Trophoblast cell (in vitro differentiated cells and primary cell): Measurements from ENCODE around the gene CDKN1B.

Source experiments
- DNase-seq, 2 donors: peaks; one replicate each; pipeline ENCODE4 v3.0.0-alpha.2; 2016
- H2AFZ ChIP-seq: 2 replicates; pipeline ENCODE4 v1.6.1; 2013; ENCODE audit warnings: low read length, moderate library complexity, mild to moderate bottlenecking; ENCODE audit not compliant: insufficient read depth, poor library complexity
- H2AK5ac ChIP-seq: 2 replicates; pipeline ENCODE4 v1.6.1; 2013; ENCODE audit warnings: mild to moderate bottlenecking, low read length
- H2BK120ac ChIP-seq: 2 replicates; pipeline ENCODE4 v1.6.1; 2013; ENCODE audit warnings: low read length, mild to moderate bottlenecking, moderate library complexity; ENCODE audit not compliant: insufficient read depth, poor library complexity
- H2BK12ac ChIP-seq: 2 replicates; pipeline ENCODE4 v1.6.1; 2013; ENCODE audit warnings: mild to moderate bottlenecking, low read length, moderate library complexity
- H2BK5ac ChIP-seq: 2 replicates; pipeline ENCODE4 v1.6.1; 2013; ENCODE audit warnings: low read length, low read depth, moderate library complexity, mild to moderate bottlenecking; ENCODE audit not compliant: poor library complexity
- H3K14ac ChIP-seq: 2 replicates; pipeline ENCODE4 v1.6.1; 2013; ENCODE audit warnings: mild to moderate bottlenecking, low read length
- H3K18ac ChIP-seq: 2 replicates; pipeline ENCODE4 v1.6.1; 2013; ENCODE audit warnings: mild to moderate bottlenecking, low read length
- H3K23ac ChIP-seq: 2 replicates; pipeline ENCODE4 v1.6.1; 2013; ENCODE audit warnings: low read length
- H3K27ac ChIP-seq: 2 replicates; pipeline ENCODE4 v1.5.1; 2013; ENCODE audit warnings: low read depth, mild to moderate bottlenecking, inconsistent platforms, low read length, moderate library complexity
- H3K27me3 ChIP-seq: 2 replicates; pipeline ENCODE4 v1.6.1; 2013; ENCODE audit warnings: inconsistent platforms, mild to moderate bottlenecking, low read length, moderate library complexity; ENCODE audit not compliant: insufficient read depth
- H3K36me3 ChIP-seq, 2 experiments: 1 replicate in 1 of 2; 2 replicates in 1 of 2; pipeline ENCODE4 v1.6.1; 2013; ENCODE audit warnings: low read length in 2 of 2, mild to moderate bottlenecking in 2 of 2, moderate library complexity in 1 of 2; ENCODE audit not compliant: insufficient read depth in 2 of 2, control insufficient read depth in 1 of 2
- H3K4ac ChIP-seq: 2 replicates; pipeline ENCODE4 v1.6.1; 2013; ENCODE audit warnings: low read depth, mild to moderate bottlenecking, low read length, moderate library complexity
- H3K4me1 ChIP-seq, 2 experiments: 1 replicate in 1 of 2; 2 replicates in 1 of 2; pipeline ENCODE4 v1.6.1; 2013; ENCODE audit warnings: low read length in 2 of 2, mild to moderate bottlenecking in 2 of 2, moderate library complexity in 1 of 2; ENCODE audit not compliant: insufficient read depth in 2 of 2, control insufficient read depth in 1 of 2
- H3K4me2 ChIP-seq: 2 replicates; pipeline ENCODE4 v1.6.1; 2013; ENCODE audit warnings: inconsistent platforms, mild to moderate bottlenecking, low read length, moderate library complexity
- H3K4me3 ChIP-seq: 2 replicates; pipeline ENCODE4 v1.5.1; 2013; ENCODE audit warnings: mild to moderate bottlenecking, low read depth, low read length, inconsistent platforms
- H3K79me1 ChIP-seq: one replicate; pipeline ENCODE4 v1.6.1; 2013; ENCODE audit warnings: low read length
- H3K79me2 ChIP-seq: 2 replicates; pipeline ENCODE4 v1.6.1; 2013; ENCODE audit warnings: low read length, mild to moderate bottlenecking; ENCODE audit not compliant: control insufficient read depth, insufficient read depth, poor library complexity
- H3K9ac ChIP-seq: 2 replicates; pipeline ENCODE4 v1.6.1; 2013; ENCODE audit warnings: mild to moderate bottlenecking, low read length
- H3K9me3 ChIP-seq: 2 replicates; pipeline ENCODE4 v1.6.1; 2013; ENCODE audit warnings: low read depth, mild to moderate bottlenecking, control low read depth, inconsistent platforms, low read length; ENCODE audit not compliant: insufficient read depth
- H4K12ac ChIP-seq: 2 replicates; pipeline ENCODE4 v1.6.1; 2013; ENCODE audit warnings: low read depth, mild to moderate bottlenecking, low read length, moderate library complexity
- H4K8ac ChIP-seq: 2 replicates; pipeline ENCODE4 v1.6.1; 2013; ENCODE audit warnings: low read depth, mild to moderate bottlenecking, low read length, moderate library complexity
- H4K91ac ChIP-seq: one replicate; pipeline ENCODE4 v1.6.1; 2013; ENCODE audit warnings: low read depth, mild to moderate bottlenecking, low read length, moderate library complexity
- WGBS: extraction: QIAGEN DNeasy Blood & Tissue Kit; methylation state at CpG from one replicate; pipeline ENCODE4 v1.1.7; 2013; ENCODE audit warnings: missing lambda C conversion rate; ENCODE audit not compliant: insufficient read length, insufficient coverage; ENCODE audit errors: extremely low coverage; 5-methylcytosine and 5-hydroxymethylcytosine counted together

CDKN1B gene

DNA sequence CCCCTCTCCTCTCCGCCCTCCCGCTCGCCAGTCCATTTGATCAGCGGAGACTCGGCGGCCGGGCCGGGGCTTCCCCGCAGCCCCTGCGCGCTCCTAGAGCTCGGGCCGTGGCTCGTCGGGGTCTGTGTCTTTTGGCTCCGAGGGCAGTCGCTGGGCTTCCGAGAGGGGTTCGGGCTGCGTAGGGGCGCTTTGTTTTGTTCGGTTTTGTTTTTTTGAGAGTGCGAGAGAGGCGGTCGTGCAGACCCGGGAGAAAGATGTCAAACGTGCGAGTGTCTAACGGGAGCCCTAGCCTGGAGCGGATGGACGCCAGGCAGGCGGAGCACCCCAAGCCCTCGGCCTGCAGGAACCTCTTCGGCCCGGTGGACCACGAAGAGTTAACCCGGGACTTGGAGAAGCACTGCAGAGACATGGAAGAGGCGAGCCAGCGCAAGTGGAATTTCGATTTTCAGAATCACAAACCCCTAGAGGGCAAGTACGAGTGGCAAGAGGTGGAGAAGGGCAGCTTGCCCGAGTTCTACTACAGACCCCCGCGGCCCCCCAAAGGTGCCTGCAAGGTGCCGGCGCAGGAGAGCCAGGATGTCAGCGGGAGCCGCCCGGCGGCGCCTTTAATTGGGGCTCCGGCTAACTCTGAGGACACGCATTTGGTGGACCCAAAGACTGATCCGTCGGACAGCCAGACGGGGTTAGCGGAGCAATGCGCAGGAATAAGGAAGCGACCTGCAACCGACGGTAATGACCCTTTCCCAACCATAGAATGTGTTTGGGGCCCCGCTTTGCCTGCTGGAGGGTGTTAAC is 615 bp downstream of the CDKN1B start:
- H3K9ac ChIP-seq: peak overlapping the region; percentile 92
- H3K27me3 ChIP-seq: no peaks in the 10 kb centered on the region
- H3K27ac ChIP-seq: peak overlapping the region; percentile 65
- H3K36me3 ChIP-seq: peaks cover 0 to 5% of the 10 kb centered on the region in 2 experiments
- peak in 1 of 2 donors; percentile 30 for DNase-seq
- H3K4me3 ChIP-seq: peak overlapping the region; percentile 95
- H3K23ac ChIP-seq: no peak overlapping the region
- peak overlapping the region; percentile 89 for H4K8ac ChIP-seq
- H3K14ac ChIP-seq: peak overlapping the region; percentile 75
- H3K4me1 ChIP-seq: peaks cover 4 to 5% of the 10 kb centered on the region in 2 experiments
- H3K79me1 ChIP-seq: peaks cover 12% of the 10 kb centered on the region
- no peak overlapping the region for H2BK12ac ChIP-seq
- peak overlapping the region; percentile 84 for H2AFZ ChIP-seq
- peak overlapping the region; percentile 67 for H3K18ac ChIP-seq
- peak overlapping the region; percentile 84 for H4K91ac ChIP-seq
- peak overlapping the region; percentile 85 for H4K12ac ChIP-seq
- peak overlapping the region; percentile 8 for H2AK5ac ChIP-seq
- WGBS: no CpG with 5 or more reads among the region's 62 CpGs
- peak overlapping the region; percentile 89 for H3K4me2 ChIP-seq
- H3K4ac ChIP-seq: peak overlapping the region; percentile 60
- peak overlapping the region; percentile 63 for H2BK120ac ChIP-seq
- peak overlapping the region; percentile 62 for H2BK5ac ChIP-seq
- H3K79me2 ChIP-seq: peaks cover 17% of the 10 kb centered on the region
- H3K9me3 ChIP-seq: no peaks in the 10 kb centered on the region

DNA sequence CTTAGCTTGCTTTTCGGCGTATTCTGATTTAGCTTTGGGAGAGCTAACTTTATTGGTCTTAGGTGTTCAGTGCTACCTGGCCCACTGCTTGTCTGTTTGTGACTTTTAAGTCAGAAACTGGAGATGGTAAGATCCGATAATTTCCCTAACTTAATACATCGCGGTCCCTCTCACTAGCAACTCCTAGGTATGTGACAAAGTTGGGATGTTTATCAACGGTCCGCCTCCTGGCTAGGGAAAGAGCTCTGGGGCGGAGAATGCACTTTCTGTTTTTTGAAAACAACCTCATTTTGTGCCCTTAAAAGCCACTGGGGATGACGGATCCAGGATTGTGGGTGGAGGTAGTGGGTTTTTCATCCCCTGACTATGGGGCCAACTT is 1.2 kb downstream of the CDKN1B start:
- H2BK12ac ChIP-seq: no peak overlapping the region
- no peak overlapping the region for H4K91ac ChIP-seq
- no peak overlapping the region for H2AFZ ChIP-seq
- H3K27ac ChIP-seq: no peak overlapping the region
- no peak overlapping the region for H3K23ac ChIP-seq
- peak overlapping the region; percentile 60 for H3K14ac ChIP-seq
- peak overlapping the region; percentile 56 for H3K4ac ChIP-seq
- H2AK5ac ChIP-seq: peak overlapping the region; percentile 1
- H3K18ac ChIP-seq: peak overlapping the region; percentile 67
- peak overlapping the region; percentile 89 for H3K4me2 ChIP-seq
- H3K9ac ChIP-seq: peak overlapping the region; percentile 92
- no peak overlapping the region for H4K8ac ChIP-seq
- peaks cover 17% of the 10 kb centered on the region for H3K79me2 ChIP-seq
- peaks cover 12% of the 10 kb centered on the region for H3K79me1 ChIP-seq
- H2BK120ac ChIP-seq: no peak overlapping the region
- peaks cover 4 to 5% of the 10 kb centered on the region in 2 experiments for H3K4me1 ChIP-seq
- H3K9me3 ChIP-seq: no peaks in the 10 kb centered on the region
- peaks cover 0 to 5% of the 10 kb centered on the region in 2 experiments for H3K36me3 ChIP-seq
- no peak overlapping the region for H4K12ac ChIP-seq
- WGBS: no CpG with 5 or more reads among the region's 9 CpGs
- H2BK5ac ChIP-seq: no peak overlapping the region
- DNase-seq: peak in 1 of 2 donors; percentile 37
- no peaks in the 10 kb centered on the region for H3K27me3 ChIP-seq
- peak overlapping the region; percentile 95 for H3K4me3 ChIP-seq

DNA sequence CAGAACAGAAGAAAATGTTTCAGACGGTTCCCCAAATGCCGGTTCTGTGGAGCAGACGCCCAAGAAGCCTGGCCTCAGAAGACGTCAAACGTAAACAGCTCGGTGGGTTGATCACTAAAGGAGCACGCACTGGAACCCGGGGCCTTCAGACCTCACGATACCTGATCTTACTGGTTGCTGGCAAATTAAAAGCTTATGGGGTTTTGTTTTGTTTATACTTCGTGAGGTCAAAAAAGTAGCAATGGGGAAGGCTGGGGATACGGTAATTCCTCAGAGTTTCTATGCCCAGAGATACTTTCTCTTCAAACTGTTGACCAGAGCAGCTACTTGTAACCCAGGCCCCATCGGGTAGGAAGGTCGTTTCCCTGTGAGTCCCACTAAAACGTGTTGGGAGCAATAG is 1.7 kb downstream of the CDKN1B start:
- no CpG with 5 or more reads among the region's 14 CpGs for WGBS
- Histone ChIP-seq H3K9me3 (no peaks in the 10 kb centered on the region), H3K23ac (no peak overlapping the region), H3K18ac (no peak overlapping the region), H3K36me3 (peaks cover 0 to 5% of the 10 kb centered on the region in 2 experiments), H4K91ac (no peak overlapping the region), H3K79me1 (peaks cover 15% of the 10 kb centered on the region), H3K79me2 (peaks cover 21% of the 10 kb centered on the region), H3K4me3 (no peak overlapping the region), H3K14ac (no peak overlapping the region), H2AK5ac (no peak overlapping the region), H2BK12ac (no peak overlapping the region), H4K8ac (no peak overlapping the region), H3K4ac (peak overlapping the region; percentile 72), H3K27ac (no peak overlapping the region), H2AFZ (no peak overlapping the region), H4K12ac (no peak overlapping the region), H3K4me2 (peak overlapping the region; percentile 89), H2BK5ac (no peak overlapping the region), H3K27me3 (no peaks in the 10 kb centered on the region), H3K4me1 (peaks cover 4 to 9% of the 10 kb centered on the region in 2 experiments), H2BK120ac (no peak overlapping the region), H3K9ac (peak overlapping the region; percentile 19)
- no peak for DNase-seq

DNA sequence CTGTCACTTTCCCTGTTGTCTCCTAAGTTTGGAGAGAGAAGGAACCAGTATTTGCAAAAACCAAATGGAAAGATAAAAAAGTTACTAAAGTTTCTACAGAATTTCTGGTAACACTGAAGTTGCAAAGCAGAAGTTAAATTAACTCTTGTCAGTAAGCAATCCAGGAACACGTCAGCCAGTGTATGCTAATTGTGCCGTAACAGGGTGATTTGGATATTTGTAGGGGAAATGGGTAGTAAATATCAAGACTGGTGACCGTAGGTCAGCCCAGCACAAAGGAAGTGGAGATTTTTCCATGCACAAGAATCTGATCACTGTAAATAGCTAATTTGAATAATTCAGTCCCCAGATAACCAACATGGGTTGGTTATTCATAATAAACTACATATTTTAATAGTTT is 2.3 kb downstream of the CDKN1B start:
- no peak overlapping the region for H3K23ac ChIP-seq
- no peaks in the 10 kb centered on the region for H3K9me3 ChIP-seq
- peaks cover 21% of the 10 kb centered on the region for H3K79me1 ChIP-seq
- peaks cover 4 to 9% of the 10 kb centered on the region in 2 experiments for H3K4me1 ChIP-seq
- peak overlapping the region; percentile 54 for H3K4ac ChIP-seq
- H3K36me3 ChIP-seq: peaks cover 0 to 5% of the 10 kb centered on the region in 2 experiments
- no CpG with 5 or more reads among the region's 3 CpGs for WGBS
- no peak overlapping the region for H3K9ac ChIP-seq
- no peak overlapping the region for H4K91ac ChIP-seq
- no peak overlapping the region for H2BK5ac ChIP-seq
- H3K27me3 ChIP-seq: no peaks in the 10 kb centered on the region
- H3K18ac ChIP-seq: no peak overlapping the region
- no peak for DNase-seq
- no peak overlapping the region for H3K4me2 ChIP-seq
- no peak overlapping the region for H3K27ac ChIP-seq
- H3K14ac ChIP-seq: no peak overlapping the region
- no peak overlapping the region for H2BK120ac ChIP-seq
- peaks cover 23% of the 10 kb centered on the region for H3K79me2 ChIP-seq
- no peak overlapping the region for H3K4me3 ChIP-seq
- no peak overlapping the region for H4K12ac ChIP-seq
- H2AFZ ChIP-seq: no peak overlapping the region
- H2AK5ac ChIP-seq: no peak overlapping the region
- no peak overlapping the region for H2BK12ac ChIP-seq
- H4K8ac ChIP-seq: no peak overlapping the region
